ENCODE measurements around the gene TRPV6. TPM values are rescaled to one million over a fixed set of nuclear protein-coding genes. Genes with fewer than 3 reads are reported as not detected.

TRPV6 gene
- total and polyA plus RNA-seq, 7 donors: 0.19 to 0.60 TPM; not detected in 5

DNA sequence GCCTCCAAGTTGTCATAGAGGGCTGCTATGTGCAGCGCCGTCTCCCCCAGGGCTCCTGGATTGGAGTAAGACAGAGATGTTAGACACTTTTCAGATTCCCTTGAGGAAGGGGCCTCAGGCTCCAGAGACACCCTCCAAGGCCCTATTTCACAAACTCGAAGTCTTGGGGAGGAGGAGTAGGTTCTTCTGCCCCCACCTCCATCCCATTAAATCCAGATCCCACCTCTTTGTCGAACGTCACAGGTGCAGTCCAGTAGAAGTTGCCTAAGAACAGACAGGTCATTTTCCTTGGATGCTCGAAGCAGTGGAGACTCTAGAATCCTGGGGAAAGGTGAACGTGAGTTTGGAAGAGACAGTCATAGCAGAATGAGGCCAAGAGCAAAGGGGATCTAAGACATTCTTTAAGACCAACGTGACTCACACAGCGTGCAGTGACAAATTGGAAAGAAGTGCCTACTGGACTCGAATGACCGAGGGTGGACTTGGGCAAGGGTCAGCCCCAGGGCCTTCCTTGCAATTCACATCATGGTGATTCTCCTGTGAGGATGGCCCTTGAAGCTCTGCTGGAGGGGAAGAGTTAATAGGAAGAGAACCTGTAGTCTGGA lies 44.7 kb upstream of the TRPV6 start:
- no peak for DNase-seq
- TF ChIP-seq POLR2A (IDR thresholded peaks at IDR 0.05) (no peak), POLR2AphosphoS5 (IDR thresholded peaks at IDR 0.05) (no peak), EP300 (IDR thresholded peaks at IDR 0.05) (no peak)
- TF ChIP-seq, protein P1, sequence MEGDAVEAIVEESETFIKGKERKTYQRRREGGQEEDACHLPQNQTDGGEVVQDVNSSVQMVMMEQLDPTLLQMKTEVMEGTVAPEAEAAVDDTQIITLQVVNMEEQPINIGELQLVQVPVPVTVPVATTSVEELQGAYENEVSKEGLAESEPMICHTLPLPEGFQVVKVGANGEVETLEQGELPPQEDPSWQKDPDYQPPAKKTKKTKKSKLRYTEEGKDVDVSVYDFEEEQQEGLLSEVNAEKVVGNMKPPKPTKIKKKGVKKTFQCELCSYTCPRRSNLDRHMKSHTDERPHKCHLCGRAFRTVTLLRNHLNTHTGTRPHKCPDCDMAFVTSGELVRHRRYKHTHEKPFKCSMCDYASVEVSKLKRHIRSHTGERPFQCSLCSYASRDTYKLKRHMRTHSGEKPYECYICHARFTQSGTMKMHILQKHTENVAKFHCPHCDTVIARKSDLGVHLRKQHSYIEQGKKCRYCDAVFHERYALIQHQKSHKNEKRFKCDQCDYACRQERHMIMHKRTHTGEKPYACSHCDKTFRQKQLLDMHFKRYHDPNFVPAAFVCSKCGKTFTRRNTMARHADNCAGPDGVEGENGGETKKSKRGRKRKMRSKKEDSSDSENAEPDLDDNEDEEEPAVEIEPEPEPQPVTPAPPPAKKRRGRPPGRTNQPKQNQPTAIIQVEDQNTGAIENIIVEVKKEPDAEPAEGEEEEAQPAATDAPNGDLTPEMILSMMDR (IDR thresholded peaks at IDR 0.05): no peak
- H3K4me3 ChIP-seq: no peak overlapping the region
- no peaks in the 10 kb centered on the region for H3K4me1 ChIP-seq
- WGBS, 2 donors: 81 to 90% methylated on average over 11 of the region's 11 CpGs
- no peaks in the 10 kb centered on the region for H3K27me3 ChIP-seq
- no peak overlapping the region for H3K27ac ChIP-seq
- H3K36me3 ChIP-seq: no peaks in the 10 kb centered on the region
- intact Hi-C loops (cut with DNase I): no loop called here
- no peaks in the 10 kb centered on the region for H3K9me3 ChIP-seq

DNA sequence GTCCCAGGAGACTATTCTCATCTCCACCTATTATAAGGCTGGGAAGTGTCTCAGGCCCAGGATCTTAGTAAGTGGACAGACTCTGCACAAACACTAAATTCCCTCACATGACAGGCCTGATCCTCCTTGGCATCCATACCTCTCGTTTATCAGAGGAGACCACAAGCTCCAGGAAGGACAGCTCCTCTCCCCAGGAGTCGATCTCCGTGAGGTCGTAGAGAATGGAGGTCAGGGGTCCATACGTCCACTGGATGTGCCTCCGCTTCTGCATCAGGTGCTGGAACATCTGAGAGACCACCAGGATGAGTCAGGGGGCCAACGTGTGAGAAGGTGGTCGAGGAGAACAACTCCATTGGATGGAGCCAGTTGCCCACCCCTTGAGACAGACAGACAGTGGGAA lies 42.4 kb upstream of the TRPV6 start:
- no peaks in the 10 kb centered on the region for H3K4me1 ChIP-seq
- H3K36me3 ChIP-seq: no peaks in the 10 kb centered on the region
- H3K27me3 ChIP-seq: no peaks in the 10 kb centered on the region
- 67 to 88% methylated on average over 8 of the region's 8 CpGs for WGBS, 2 donors
- H3K4me3 ChIP-seq: no peak overlapping the region
- TF ChIP-seq POLR2A (IDR thresholded peaks at IDR 0.05) (no peak), POLR2AphosphoS5 (IDR thresholded peaks at IDR 0.05) (no peak), EP300 (IDR thresholded peaks at IDR 0.05) (no peak)
- TF ChIP-seq, protein P1 (IDR thresholded peaks at IDR 0.05): no peak
- intact Hi-C loops (cut with DNase I): no loop called here
- no peaks in the 10 kb centered on the region for H3K9me3 ChIP-seq
- no peak for DNase-seq
- no peak overlapping the region for H3K27ac ChIP-seq

DNA sequence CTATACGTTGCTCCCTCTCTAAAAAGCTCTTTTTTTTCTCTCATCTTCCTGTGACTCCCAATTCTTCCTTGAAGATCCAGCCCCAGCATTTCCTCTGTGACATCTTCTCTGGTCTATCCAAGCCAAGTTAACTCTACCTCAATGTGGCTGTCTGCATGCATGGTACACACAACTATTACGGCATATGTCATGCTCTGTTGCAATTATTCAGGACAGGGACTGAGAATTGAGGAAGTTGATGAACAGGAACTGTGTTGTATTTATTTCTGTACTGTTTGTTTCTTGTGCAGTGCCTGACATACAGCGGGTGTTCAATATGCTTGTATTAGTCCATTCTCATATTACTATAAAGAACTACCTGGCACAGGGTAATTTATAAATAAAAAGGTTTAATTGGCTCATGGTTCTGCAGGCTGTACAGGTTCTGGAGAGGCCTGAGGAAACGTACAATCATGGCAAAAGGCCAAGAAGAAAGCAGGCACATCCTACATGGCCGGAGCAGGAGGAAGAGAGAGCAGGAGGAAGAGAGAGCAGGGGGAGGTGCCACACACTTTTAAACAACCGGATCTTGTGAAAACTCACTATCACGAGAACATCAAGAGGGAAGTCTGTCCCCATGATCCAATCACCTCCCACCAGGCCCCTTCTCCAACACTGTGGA lies 41.7 kb upstream of the TRPV6 start:
- Histone ChIP-seq H3K9me3 (no peaks in the 10 kb centered on the region), H3K36me3 (no peaks in the 10 kb centered on the region), H3K27me3 (no peaks in the 10 kb centered on the region), H3K4me1 (no peaks in the 10 kb centered on the region), H3K27ac (no peak overlapping the region), H3K4me3 (no peak overlapping the region)
- no peak for DNase-seq
- WGBS, 2 donors: 44 to 47% methylated on average over 7 of the region's 7 CpGs
- TF ChIP-seq POLR2AphosphoS5 (IDR thresholded peaks at IDR 0.05): no peak
- TF ChIP-seq, protein P1 (IDR thresholded peaks at IDR 0.05): no peak
- TF ChIP-seq EP300 (IDR thresholded peaks at IDR 0.05): no peak
- TF ChIP-seq POLR2A (IDR thresholded peaks at IDR 0.05): no peak
- intact Hi-C loops (cut with DNase I): no loop called here

DNA sequence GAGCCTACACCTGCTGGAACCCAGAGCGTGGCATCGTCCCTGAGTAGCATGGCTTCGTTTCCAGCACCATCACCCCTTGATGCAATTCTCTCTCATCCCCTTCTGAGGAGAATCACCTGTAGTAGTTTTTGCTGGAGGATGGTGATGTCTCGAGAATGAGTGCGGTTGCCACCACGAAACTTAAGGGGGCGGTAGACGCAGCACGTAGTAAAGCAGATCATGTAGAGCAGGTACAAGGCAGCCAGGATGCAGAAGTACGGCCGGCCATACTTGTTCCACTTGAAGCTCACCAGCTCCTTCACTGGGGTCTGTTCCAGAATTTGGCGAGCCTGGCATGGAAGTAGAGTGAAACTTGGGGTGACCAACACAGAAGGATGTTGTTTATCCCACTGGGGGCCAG lies 39.9 kb upstream of the TRPV6 start:
- H3K4me3 ChIP-seq: no peak overlapping the region
- intact Hi-C loops (cut with DNase I): no loop called here
- 76 to 84% methylated on average over 12 of the region's 12 CpGs for WGBS, 2 donors
- H3K9me3 ChIP-seq: no peaks in the 10 kb centered on the region
- H3K27ac ChIP-seq: no peak overlapping the region
- DNase-seq: no peak
- H3K4me1 ChIP-seq: no peaks in the 10 kb centered on the region
- TF ChIP-seq, protein P1 (IDR thresholded peaks at IDR 0.05): no peak
- TF ChIP-seq POLR2AphosphoS5 (IDR thresholded peaks at IDR 0.05) (no peak), EP300 (IDR thresholded peaks at IDR 0.05) (no peak), POLR2A (IDR thresholded peaks at IDR 0.05) (no peak)
- H3K36me3 ChIP-seq: no peaks in the 10 kb centered on the region
- no peaks in the 10 kb centered on the region for H3K27me3 ChIP-seq

All from sigmoid colon (tissue), 7 donors.